ENCODE measurements around the gene CCND1. TPM values are rescaled to one million over a fixed set of nuclear protein-coding genes. Genes with fewer than 3 reads are reported as not detected.

CCND1 gene
- polyA plus RNA-seq, 1 experiment: 249 TPM

GRCh38 chr11:69636512-69637197 is 4.3 kb upstream of the CCND1 start:
- H3K27me3 ChIP-seq (ENCODE audit: control insufficient read depth, insufficient read depth, low read length): no peaks in the 10 kb centered on the region
- no peak for TF ChIP-seq CTCF (IDR thresholded peaks at IDR 0.05; ENCODE audit: low read depth, low read length)
- H3K4me3 ChIP-seq (ENCODE audit: low read depth, low read length): peak overlapping the region; percentile 47
- peaks cover 11% of the 10 kb centered on the region; the same call in 1 of the 2 replicates for H3K9me3 ChIP-seq (ENCODE audit: control insufficient read depth, insufficient read depth, low read length)
- peak overlapping the region; percentile 70 for H3K27ac ChIP-seq (ENCODE audit: low read depth, low read length)
- POLR2A ChIA-PET: no interaction called here
- CTCF ChIA-PET: interaction anchor here (0.6 kb wide), 1 partner anchor 16 kb away, joined by 7 read pairs; no protein-coding TSS in a partner anchor
- peak; percentile 86 for DNase-seq (ENCODE audit: low read depth, low spot score)

GRCh38 chr11:69637198-69637940 is 3.6 kb upstream of the CCND1 start:
- TF ChIP-seq CTCF (IDR thresholded peaks at IDR 0.05; ENCODE audit: low read depth, low read length): no peak
- DNase-seq (ENCODE audit: low read depth, low spot score): no peak
- ChIA-PET POLR2A (no interaction called here), CTCF (no interaction called here)
- no peaks in the 10 kb centered on the region for H3K27me3 ChIP-seq (ENCODE audit: control insufficient read depth, insufficient read depth, low read length)
- no peak overlapping the region for H3K27ac ChIP-seq (ENCODE audit: low read depth, low read length)
- H3K9me3 ChIP-seq (ENCODE audit: control insufficient read depth, insufficient read depth, low read length): peaks cover 11% of the 10 kb centered on the region; the same call in 1 of the 2 replicates
- H3K4me3 ChIP-seq (ENCODE audit: low read depth, low read length): no peak overlapping the region

GRCh38 chr11:69637941-69638871 is 2.8 kb upstream of the CCND1 start:
- Histone ChIP-seq H3K9me3 (ENCODE audit: control insufficient read depth, insufficient read depth, low read length) (peaks cover 11% of the 10 kb centered on the region; the same call in 1 of the 2 replicates), H3K27me3 (ENCODE audit: control insufficient read depth, insufficient read depth, low read length) (no peaks in the 10 kb centered on the region), H3K4me3 (ENCODE audit: low read depth, low read length) (peak overlapping the region; percentile 51), H3K27ac (ENCODE audit: low read depth, low read length) (peak overlapping the region; percentile 96)
- DNase-seq (ENCODE audit: low read depth, low spot score): no peak
- ChIA-PET POLR2A (interaction anchor here (0.8 to 1.2 kb wide), 8 partner anchors 141 to 590 kb away, joined by 3 to 11 read pairs (median 5); partner anchors contain the start of gene TPCN2), CTCF (interaction anchor here (1.7 kb wide), 1 partner anchor 346 kb away, joined by 6 read pairs; no protein-coding TSS in a partner anchor)
- no peak for TF ChIP-seq CTCF (IDR thresholded peaks at IDR 0.05; ENCODE audit: low read depth, low read length)

GRCh38 chr11:69638941-69639681 is 1.8 kb upstream of the CCND1 start:
- Histone ChIP-seq H3K27ac (ENCODE audit: low read depth, low read length) (peak overlapping the region; percentile 96), H3K27me3 (ENCODE audit: control insufficient read depth, insufficient read depth, low read length) (no peaks in the 10 kb centered on the region), H3K4me3 (ENCODE audit: low read depth, low read length) (peak overlapping the region; percentile 99), H3K9me3 (ENCODE audit: control insufficient read depth, insufficient read depth, low read length) (peaks cover 11% of the 10 kb centered on the region; the same call in 1 of the 2 replicates)
- ChIA-PET POLR2A (interaction anchor here (0.6 to 1.2 kb wide), 14 partner anchors 14 to 591 kb away, joined by 3 to 11 read pairs (median 5); partner anchors contain the start of gene TPCN2), CTCF (interaction anchor here (1.7 kb wide), 1 partner anchor 347 kb away, joined by 6 read pairs; no protein-coding TSS in a partner anchor)
- DNase-seq (ENCODE audit: low read depth, low spot score): peak; percentile 93
- no peak for TF ChIP-seq CTCF (IDR thresholded peaks at IDR 0.05; ENCODE audit: low read depth, low read length)
